GM23248 (cell line): ENCODE results near the gene UGT2B7. TPM values are rescaled to one million over a fixed set of nuclear protein-coding genes. Genes with fewer than 3 reads are reported as not detected.
"Not testable (repeated sequence)": the region's sequence is repeated elsewhere in the genome, so short reads cannot be mapped to it uniquely, and the experiment has no call there.

Experiments used
- DNase-seq: peaks from one replicate; pipeline ENCODE4 v3.0.0-alpha.2; 2015
- H2AFZ ChIP-seq: fragments of 200-600 bp; sonication (generic); 2 replicates; pipeline ENCODE4 v1.6.1; 2016; ENCODE audit warnings: antibody characterized with exemption
- H3F3A ChIP-seq: fragments of 200-600 bp; sonication (generic); 2 replicates; pipeline ENCODE4 v1.6.1; 2016; ENCODE audit warnings: mild to moderate bottlenecking, antibody characterized with exemption, mixed run types; ENCODE audit not compliant: insufficient read depth
- H3K27ac ChIP-seq: fragments of 200-600 bp; sonication (generic); 2 replicates; pipeline ENCODE4 v1.5.1; 2016; ENCODE audit warnings: mild to moderate bottlenecking
- H3K27me3 ChIP-seq: fragments of 200-600 bp; sonication (generic); replicated peaks from 2 replicates; pipeline ENCODE4 v1.6.1; 2016; ENCODE audit warnings: mild to moderate bottlenecking; ENCODE audit not compliant: insufficient read depth
- H3K36me3 ChIP-seq: fragments of 200-600 bp; sonication (generic); 2 replicates; pipeline ENCODE4 v1.6.1; 2016; ENCODE audit warnings: low read depth, mild to moderate bottlenecking
- H3K4me1 ChIP-seq: fragments of 200-600 bp; sonication (generic); 2 replicates; pipeline ENCODE4 v1.6.1; 2016; ENCODE audit warnings: mild to moderate bottlenecking; ENCODE audit not compliant: insufficient read depth
- H3K4me2 ChIP-seq: fragments of 200-600 bp; sonication (generic); one replicate; pipeline ENCODE4 v1.6.1; 2016; ENCODE audit warnings: mild to moderate bottlenecking; ENCODE audit not compliant: unreplicated experiment
- H3K4me3 ChIP-seq: fragments of 200-600 bp; sonication (generic); 2 replicates; pipeline ENCODE4 v1.5.1; 2016; ENCODE audit warnings: mild to moderate bottlenecking
- H3K79me2 ChIP-seq: fragments of 200-600 bp; sonication (generic); 2 replicates; pipeline ENCODE4 v1.6.1; 2016; ENCODE audit warnings: mild to moderate bottlenecking; ENCODE audit not compliant: insufficient read depth
- H3K9ac ChIP-seq: fragments of 200-600 bp; sonication (generic); 2 replicates; pipeline ENCODE4 v1.6.1; 2016; ENCODE audit warnings: mild to moderate bottlenecking
- H3K9me2 ChIP-seq: fragments of 200-600 bp; sonication (generic); 2 replicates; pipeline ENCODE4 v1.6.1; 2016; ENCODE audit warnings: mixed run types, mild to moderate bottlenecking, moderate library complexity; ENCODE audit not compliant: insufficient read depth
- H3K9me3 ChIP-seq: fragments of 200-600 bp; sonication (generic); one replicate; pipeline ENCODE4 v1.6.1; 2017; ENCODE audit warnings: low read depth
- H4K20me1 ChIP-seq: fragments of 200-600 bp; sonication (generic); 2 replicates; pipeline ENCODE4 v1.6.0; 2016; ENCODE audit not compliant: insufficient read depth
- EZH2 ChIP-seq: fragments of 200-600 bp; sonication (generic); IDR thresholded peaks from 2 replicates; pipeline ENCODE4 v1.6.1; 2018; ENCODE audit warnings: antibody characterized with exemption, mild to moderate bottlenecking; ENCODE audit not compliant: insufficient read depth, poor library complexity, severe bottlenecking
- EZH2phosphoT487 ChIP-seq: fragments of 200-600 bp; sonication (generic); IDR thresholded peaks from 2 replicates; pipeline ENCODE4 v1.6.1; 2018; ENCODE audit warnings: antibody characterized with exemption, moderate library complexity, mild to moderate bottlenecking, low read depth; ENCODE audit not compliant: insufficient read depth
- WGBS, 2 experiments: methylation state at CpG; one replicate each; pipeline ENCODE4 v1.1.6; 2015 to 2017; ENCODE audit warnings: low lambda C conversion rate in 2 of 2, low coverage in 1 of 2; ENCODE audit errors: missing lambda C conversion rate in 2 of 2; 5-methylcytosine and 5-hydroxymethylcytosine counted together
- in situ Hi-C: fragments of 300-500 bp; cut with MboI; formaldehyde crosslinking; loops from 2 replicates; pipeline ENCODE4 v1.15.0; 2020
- polyA plus RNA-seq: library from polyadenylated mRNA; unstranded; fragments of >200 nt; fragmentation: Nextera tagmentation; extraction: Ambion mirVana; gene quantifications from 2 replicates; pipeline ENCODE4 v1.2.1, GENCODE V29; 2016
- total RNA-seq: library from RNA; depleted of rRNA; stranded (reverse); fragments of >200 nt; shearing (Covaris generic); gene quantifications from 2 replicates; pipeline ENCODE4 v1.2.3, GENCODE V29; 2014; rRNA removed

UGT2B7 gene
- total RNA-seq (not detected in 2 replicates), polyA plus RNA-seq (not detected in 2 replicates)

DNA sequence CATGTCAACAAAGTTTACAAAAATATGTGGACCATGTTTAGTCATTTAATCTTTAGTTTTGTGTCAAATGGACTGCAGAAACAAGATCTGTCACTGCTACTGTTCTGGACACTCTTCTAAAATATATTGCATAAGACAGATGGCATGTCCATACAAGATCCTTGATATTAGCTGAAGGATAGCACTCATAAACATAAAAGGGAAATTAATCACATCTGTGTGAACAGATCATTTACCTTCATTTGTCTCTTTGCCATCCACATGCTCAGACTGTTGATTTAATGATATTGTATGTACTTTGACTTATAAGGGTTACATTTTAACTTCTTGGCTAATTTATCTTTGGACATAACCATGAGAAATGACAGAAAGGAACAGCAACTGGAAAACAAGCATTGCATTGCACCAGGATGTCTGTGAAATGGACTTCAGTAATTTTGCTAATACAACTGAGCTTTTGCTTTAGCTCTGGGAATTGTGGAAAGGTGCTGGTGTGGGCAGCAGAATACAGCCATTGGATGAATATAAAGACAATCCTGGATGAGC is at the start of gene UGT2B7:
TSS of gene UGT2B7 (plus strand) at position 364 of the 546 bp plus-strand sequence. CDS start at position 411, 47 bp downstream.
- no peak within 1 kb of the TSS for H3K9ac ChIP-seq
- H3K9me3 ChIP-seq: no peaks in the 10 kb centered on the region
- H3K9me2 ChIP-seq: no peaks in the 10 kb centered on the region
- no peak for TF ChIP-seq EZH2
- no peak for TF ChIP-seq EZH2phosphoT487
- no peaks in the 10 kb centered on the region for H4K20me1 ChIP-seq
- in situ Hi-C loops: no loop called here
- H3F3A ChIP-seq: no peaks in the 10 kb centered on the region
- no peak within 1 kb of the TSS for H2AFZ ChIP-seq
- no peak within 1 kb of the TSS for H3K27ac ChIP-seq
- H3K36me3 ChIP-seq: no peaks in the 10 kb centered on the region
- no peak within 1 kb of the TSS for H3K4me2 ChIP-seq
- DNase-seq: no peak
- no peaks in the 10 kb centered on the region for H3K27me3 ChIP-seq
- no peaks in the 10 kb centered on the region for H3K4me1 ChIP-seq
- no peak within 1 kb of the TSS for H3K4me3 ChIP-seq
- no peaks in the 10 kb centered on the region for H3K79me2 ChIP-seq

DNA sequence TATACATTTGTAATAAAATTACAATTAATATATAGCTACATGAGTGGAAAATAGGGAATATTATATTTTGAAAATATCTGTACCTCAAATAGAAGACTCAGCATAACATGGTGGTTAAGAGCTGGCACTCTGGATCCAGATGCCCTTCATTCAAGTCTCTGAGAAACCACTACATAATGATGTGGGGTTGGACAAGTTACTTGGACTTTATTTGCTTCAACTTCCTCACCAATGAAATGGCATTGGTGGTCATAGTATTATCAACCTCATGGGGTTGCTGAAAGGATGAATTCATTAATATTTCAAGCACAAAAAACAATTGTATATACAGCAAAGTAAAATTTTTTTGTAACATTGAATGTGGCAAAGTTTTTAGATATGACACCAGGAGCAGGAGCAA is 46.4 kb upstream of the UGT2B7 start:
- TF ChIP-seq EZH2: no peak
- no peak for TF ChIP-seq EZH2phosphoT487
- Histone ChIP-seq H3K4me2 (no peak overlapping the region), H3K4me1 (no peaks in the 10 kb centered on the region), H3F3A (no peaks in the 10 kb centered on the region), H3K9ac (no peak overlapping the region), H3K27me3 (no peaks in the 10 kb centered on the region), H4K20me1 (no peaks in the 10 kb centered on the region), H3K27ac (no peak overlapping the region), H3K9me2 (no peaks in the 10 kb centered on the region), H2AFZ (no peak overlapping the region), H3K4me3 (no peak overlapping the region), H3K36me3 (no peaks in the 10 kb centered on the region), H3K79me2 (no peaks in the 10 kb centered on the region), H3K9me3 (no peaks in the 10 kb centered on the region)
- in situ Hi-C loops: no loop called here
- no peak for DNase-seq

DNA sequence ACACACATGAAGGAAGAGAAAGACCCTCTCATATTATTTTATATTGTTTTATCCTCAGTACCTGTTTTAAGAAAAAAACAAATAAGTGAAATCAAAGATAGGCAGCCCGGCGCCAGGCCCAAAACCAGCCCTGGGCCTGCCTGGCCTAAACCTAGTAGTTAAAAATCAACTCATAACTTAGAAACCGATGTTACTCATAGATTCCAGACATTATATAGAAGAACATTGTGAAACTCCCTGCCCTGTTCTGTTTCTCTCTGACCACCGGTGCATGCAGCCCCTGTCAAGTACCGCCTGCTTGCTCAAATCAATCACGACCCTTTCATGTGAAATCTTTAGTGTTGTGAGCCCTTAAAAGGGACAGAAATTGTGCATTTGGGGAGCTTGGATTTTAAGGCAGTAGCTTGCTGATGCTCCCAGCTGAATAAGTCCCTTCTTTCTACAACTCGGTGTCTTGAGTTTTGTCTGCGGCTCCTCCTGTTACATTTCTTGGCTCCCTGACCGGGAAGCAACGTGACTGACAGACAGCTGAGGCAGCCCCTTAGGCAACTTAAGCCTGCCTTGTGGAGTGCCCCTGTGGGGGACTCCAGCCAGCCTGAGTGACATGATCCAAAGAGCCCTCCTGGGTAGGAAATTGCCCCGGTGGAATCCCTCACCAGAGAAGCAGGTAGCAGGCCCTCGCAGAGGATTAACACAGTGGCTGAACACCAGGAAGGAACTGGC is 45.3 kb upstream of the UGT2B7 start:
- H3F3A ChIP-seq, H3K27ac ChIP-seq, H2AFZ ChIP-seq, H3K36me3 ChIP-seq, H3K9ac ChIP-seq, H4K20me1 ChIP-seq, H3K4me2 ChIP-seq, H3K4me1 ChIP-seq, H3K9me2 ChIP-seq, in situ Hi-C loops, H3K27me3 ChIP-seq, H3K79me2 ChIP-seq, DNase-seq, H3K4me3 ChIP-seq, H3K9me3 ChIP-seq: not testable (repeated sequence)
- WGBS, 2 experiments: 32 to 46% methylated on average over 12 of the region's 12 CpGs

DNA sequence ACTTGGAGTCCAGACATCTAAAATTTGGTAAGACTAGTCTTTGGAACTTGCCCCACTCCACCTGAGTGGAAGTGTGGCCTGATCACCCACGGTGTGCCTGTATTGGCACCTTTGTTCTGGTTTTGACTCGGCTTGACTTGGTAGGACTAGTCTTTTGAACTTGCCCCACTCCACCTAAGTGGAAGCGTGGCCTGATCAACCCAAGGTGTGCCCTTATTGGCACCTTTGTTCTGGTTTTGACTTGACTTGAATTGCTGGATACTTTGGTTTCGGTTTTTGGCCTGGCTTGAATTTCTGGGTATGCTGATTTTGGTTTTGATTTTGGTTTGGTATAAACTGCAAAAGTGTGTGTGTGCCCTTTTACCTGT is 44.7 kb upstream of the UGT2B7 start:
- no peaks in the 10 kb centered on the region for H3K79me2 ChIP-seq
- in situ Hi-C loops: no loop called here
- no peak overlapping the region for H3K9ac ChIP-seq
- H3K9me3 ChIP-seq: no peaks in the 10 kb centered on the region
- H3K27ac ChIP-seq: no peak overlapping the region
- no peak overlapping the region for H2AFZ ChIP-seq
- no peaks in the 10 kb centered on the region for H3F3A ChIP-seq
- no peaks in the 10 kb centered on the region for H3K4me1 ChIP-seq
- no peaks in the 10 kb centered on the region for H3K36me3 ChIP-seq
- no peak for TF ChIP-seq EZH2phosphoT487
- TF ChIP-seq EZH2: no peak
- H3K27me3 ChIP-seq: no peaks in the 10 kb centered on the region
- WGBS, 2 experiments: 26 to 45% methylated on average over 3 to 4 of the region's 4 CpGs
- H3K9me2 ChIP-seq: no peaks in the 10 kb centered on the region
- no peak for DNase-seq
- no peak overlapping the region for H3K4me3 ChIP-seq
- H3K4me2 ChIP-seq: no peak overlapping the region
- no peaks in the 10 kb centered on the region for H4K20me1 ChIP-seq

DNA sequence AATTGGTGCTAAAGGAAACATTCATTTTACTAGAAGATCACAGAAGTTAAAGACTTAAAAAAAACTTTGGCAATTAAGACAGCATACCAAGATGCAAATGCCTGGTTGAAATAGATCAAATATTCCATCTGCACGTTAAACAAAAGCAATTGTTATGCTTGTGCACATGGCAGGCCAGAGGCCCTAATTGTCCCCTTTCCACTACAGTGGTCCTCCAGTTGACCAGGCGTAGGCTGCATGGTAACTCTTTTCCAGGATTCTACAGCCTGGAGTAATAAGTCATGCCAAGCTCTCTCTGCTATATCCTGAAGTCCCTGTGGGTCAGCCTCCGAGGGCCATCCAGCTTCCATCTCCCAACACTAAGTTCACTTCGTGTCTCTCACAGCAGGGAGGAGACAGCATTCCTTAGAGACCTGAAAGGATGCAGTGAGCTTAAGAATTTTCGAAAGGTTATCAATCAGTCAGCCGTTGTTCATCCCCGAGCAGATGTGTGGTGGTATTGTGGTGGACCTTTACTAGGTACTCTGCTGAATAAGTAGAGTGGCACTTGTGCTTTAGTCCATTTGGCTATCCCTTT is 42.9 kb upstream of the UGT2B7 start:
- H4K20me1 ChIP-seq, H3K79me2 ChIP-seq, H3K4me2 ChIP-seq, H3K4me1 ChIP-seq, in situ Hi-C loops, H3K9me3 ChIP-seq, H3K9ac ChIP-seq, H3K36me3 ChIP-seq, H3K9me2 ChIP-seq, H3K27ac ChIP-seq, H3K27me3 ChIP-seq, DNase-seq, H3K4me3 ChIP-seq, H3F3A ChIP-seq, H2AFZ ChIP-seq: not testable (repeated sequence)
- 40 to 48% methylated on average over 7 of the region's 7 CpGs for WGBS, 2 experiments

DNA sequence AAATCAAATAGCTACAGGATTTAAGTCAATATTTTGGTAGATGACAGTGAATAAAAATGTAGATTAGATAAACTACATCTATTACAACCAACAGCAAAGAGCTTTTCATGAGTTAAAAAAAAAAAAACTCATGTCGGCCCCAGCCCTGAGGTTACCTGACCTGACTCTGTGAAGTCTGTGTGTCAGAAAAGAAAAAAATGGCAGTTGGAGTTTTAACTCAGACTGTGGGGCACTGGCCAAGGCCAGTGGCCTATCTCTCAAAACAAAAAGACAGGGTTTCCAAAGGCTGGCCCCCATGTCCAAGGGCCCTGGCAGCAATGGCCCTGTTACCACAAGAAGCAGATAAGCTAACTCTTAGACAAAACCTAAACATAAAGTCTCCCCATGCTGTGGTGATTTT is 42.2 kb upstream of the UGT2B7 start:
- H3K4me3 ChIP-seq, in situ Hi-C loops, H4K20me1 ChIP-seq, H3F3A ChIP-seq, H3K9me2 ChIP-seq, H3K27me3 ChIP-seq, H3K79me2 ChIP-seq, H3K9ac ChIP-seq, H3K4me1 ChIP-seq, DNase-seq, H3K36me3 ChIP-seq, H3K4me2 ChIP-seq, H3K9me3 ChIP-seq: not testable (repeated sequence)
- WGBS, 2 experiments: 29 to 57% methylated on average over 1 of the region's 1 CpG
- Histone ChIP-seq H3K27ac (peak overlapping the region; percentile 67), H2AFZ (peak overlapping the region; percentile 64; the same call in 1 of the 2 replicates)
